HepG2 (cell line): ENCODE data around the gene TBCD. TPM values are rescaled to one million over a fixed set of nuclear protein-coding genes. Genes with fewer than 3 reads are reported as not detected.

ENCODE experiments used
- ATAC-seq: fragments of 200-7000 bp; cut with Tn5 transposase; 3 replicates; pipeline ENCODE4 v1.9.1; 2020; ENCODE audit warnings: mild to moderate bottlenecking, moderate library complexity
- BruUV-seq: library from RNA; stranded (reverse); fragments of 400-500 nt; replicated peaks from 2 replicates; lab custom pipeline; 2021; lab: Mats Ljungman, UMichigan
- CTCF ChIA-PET: fragments of 300-600 bp; formaldehyde crosslinking; extraction: SDS; loops from one replicate; lab custom pipeline; 2021; ENCODE audit warnings: low total read pairs, inconsistent platforms, low intra/inter-chr PET ratio; lab: Yijun Ruan, JAX
- POLR2A ChIA-PET: fragments of 350-600 bp; sonication (Branson Sonifier 250); formaldehyde crosslinking; loops from one replicate; lab custom pipeline; 2020; ENCODE audit warnings: antibody characterized with exemption, inconsistent platforms; lab: Yijun Ruan, JAX
- DNase-seq: peaks from one replicate; pipeline ENCODE4 v3.0.0-alpha.2; 2015; ENCODE audit warnings: low spot score
- FAIRE-seq: peaks from 3 replicates; lab custom pipeline; 2011; peaks lifted over from hg19 to GRCh38; lab: Jason Lieb, UNC
- H2AFZ ChIP-seq: one replicate; pipeline ENCODE4 v1.6.1; 2011; ENCODE audit warnings: low read length, inconsistent platforms
- H3K27ac ChIP-seq: fragments of 300-600 bp; 3 replicates; pipeline ENCODE4 v1.8.0; 2011; ENCODE audit warnings: mixed run types, mild to moderate bottlenecking, mixed read lengths, low read length, inconsistent platforms; ENCODE audit not compliant: insufficient read depth; ENCODE audit errors: extremely low read length
- H3K27me3 ChIP-seq, 2 experiments: fragments of 200-600 bp in 1 of 2; 2 replicates in 1 of 2; 3 replicates in 1 of 2; pipeline versions ENCODE4 v1.6.0 to v1.8.0; 2011; ENCODE audit warnings: low read length in 2 of 2, mild to moderate bottlenecking in 2 of 2, moderate library complexity in 2 of 2, inconsistent platforms in 1 of 2; ENCODE audit not compliant: insufficient read depth in 2 of 2, control insufficient read depth in 1 of 2
- H3K36me3 ChIP-seq, 2 experiments: fragments of 200-600 bp in 1 of 2; replicated peaks in 1 of 2; 2 replicates in 1 of 2; 3 replicates in 1 of 2; pipeline versions ENCODE4 v1.5.1 to v1.8.0; 2011; ENCODE audit warnings: low read length in 2 of 2, inconsistent platforms in 1 of 2; ENCODE audit not compliant: insufficient read depth in 2 of 2, control insufficient read depth in 1 of 2
- H3K4me1 ChIP-seq: 2 replicates; pipeline ENCODE4 v1.5.1; 2012; ENCODE audit warnings: low read length, inconsistent platforms; ENCODE audit not compliant: insufficient read depth
- H3K4me2 ChIP-seq: 2 replicates; pipeline ENCODE4 v1.6.0; 2011; ENCODE audit warnings: low read depth, low read length, inconsistent platforms
- H3K4me3 ChIP-seq, 3 experiments: fragments of 200-600 bp in 1 of 3; sonication (generic), shearing (Covaris generic) in 1 of 3; replicated peaks in 1 of 3; 2 replicates each; pipeline ENCODE4 v1.5.1; 2011 to 2016; ENCODE audit warnings: low read length in 3 of 3, inconsistent platforms in 2 of 3, low read depth in 2 of 3, mild to moderate bottlenecking in 2 of 3, control low read depth in 1 of 3, mixed read lengths in 1 of 3; ENCODE audit not compliant: insufficient read depth in 1 of 3
- H3K79me2 ChIP-seq: one replicate; pipeline ENCODE4 v1.6.1; 2011; ENCODE audit warnings: low read length, inconsistent platforms; ENCODE audit not compliant: insufficient read depth
- H3K9ac ChIP-seq: 2 replicates; pipeline ENCODE4 v1.6.0; 2011; ENCODE audit warnings: mild to moderate bottlenecking, low read depth, low read length, inconsistent platforms; ENCODE audit not compliant: insufficient read depth
- H3K9me3 ChIP-seq: 2 replicates; pipeline ENCODE4 v1.5.1; 2012; ENCODE audit warnings: mild to moderate bottlenecking, low read length
- H4K20me1 ChIP-seq: 2 replicates; pipeline ENCODE4 v1.6.0; 2011; ENCODE audit warnings: inconsistent platforms, mild to moderate bottlenecking, low read length, moderate library complexity; ENCODE audit not compliant: insufficient read depth
- ARID2 ChIP-seq: sonication (generic); formaldehyde crosslinking; IDR thresholded peaks from 2 replicates; pipeline ENCODE4 v1.8.1; 2022; ENCODE audit warnings: mild to moderate bottlenecking, missing genetic modification reagents, borderline replicate concordance
- CTCF ChIP-seq: sonication (generic); formaldehyde crosslinking; IDR thresholded peaks from 2 replicates; pipeline ENCODE4 v1.5.0; 2020; ENCODE audit warnings: mild to moderate bottlenecking, missing genetic modification reagents, moderate library complexity
- HOXA3 ChIP-seq: sonication (generic); formaldehyde crosslinking; IDR thresholded peaks from 2 replicates; pipeline ENCODE4 v1.5.0; 2020; ENCODE audit warnings: missing genetic modification reagents
- MLLT10 ChIP-seq: sonication (generic); formaldehyde crosslinking; IDR thresholded peaks from 2 replicates; pipeline ENCODE4 v1.4.0; 2020; ENCODE audit warnings: missing genetic modification reagents
- MNT ChIP-seq: fragments of 450-650 bp; IDR thresholded peaks from 2 replicates; pipeline ENCODE4 v1.6.1; 2016
- NPAS2 ChIP-seq: sonication (generic); formaldehyde crosslinking; IDR thresholded peaks from 2 replicates; pipeline ENCODE4 v1.8.0; 2022; ENCODE audit warnings: mild to moderate bottlenecking, missing genetic modification reagents, borderline replicate concordance
- RFX5 ChIP-seq: IDR thresholded peaks from 2 replicates; pipeline ENCODE4 v1.6.1; 2011; ENCODE audit warnings: low read depth, low read length, improper control_type of control experiment
- SMARCC2 ChIP-seq: fragments of 450-650 bp; IDR thresholded peaks from 2 replicates; pipeline ENCODE4 v1.6.1; 2017; ENCODE audit warnings: antibody characterized with exemption, mild to moderate bottlenecking
- XRCC5 ChIP-seq: fragments of 200-400 bp; formaldehyde crosslinking; optimal IDR thresholded peaks from 2 replicates; pipeline ENCODE3; 2017; ENCODE audit warnings: mild to moderate bottlenecking, low read length
- ZBTB7B ChIP-seq: sonication (generic); formaldehyde crosslinking; IDR thresholded peaks from 2 replicates; pipeline ENCODE4 v1.4.0; 2020; ENCODE audit warnings: missing genetic modification reagents
- ZNF124 ChIP-seq: sonication (generic); formaldehyde crosslinking; IDR thresholded peaks from 2 replicates; pipeline ENCODE4 v1.4.0; 2020; ENCODE audit warnings: missing genetic modification reagents
- ZNF292 ChIP-seq: sonication (generic); formaldehyde crosslinking; IDR thresholded peaks from 2 replicates; pipeline ENCODE4 v1.8.1; 2022; ENCODE audit warnings: mild to moderate bottlenecking, low read depth, missing genetic modification reagents, borderline replicate concordance
- ZNF484 ChIP-seq: sonication (generic); formaldehyde crosslinking; IDR thresholded peaks from 2 replicates; pipeline ENCODE4 v1.5.1; 2020; ENCODE audit warnings: mild to moderate bottlenecking, low read depth, missing genetic modification reagents, borderline replicate concordance
- ZXDC ChIP-seq: sonication (generic); formaldehyde crosslinking; IDR thresholded peaks from 2 replicates; pipeline ENCODE4 v1.5.0; 2020; ENCODE audit warnings: mild to moderate bottlenecking, missing genetic modification reagents
- WGBS: methylation state at CpG from one replicate; pipeline ENCODE4 v1.1.6; 2017; ENCODE audit warnings: low lambda C conversion rate; 5-methylcytosine and 5-hydroxymethylcytosine counted together
- in situ Hi-C: cut with HindIII; loops from 2 replicates; pipeline ENCODE4 v1.10.0; 2017; ENCODE audit warnings: low pct_unique_long_range_greater_than_20kb; ENCODE audit not compliant: extremely low pct_ligation_motif_present
- intact Hi-C: fragments of 100-400 bp; cut with micrococcal nuclease; formaldehyde crosslinking; loops from one replicate; pipeline ENCODE4 v1.10.0; 2022; ENCODE audit not compliant: unreplicated experiment
- polyA plus RNA-seq, 8 experiments: library from polyadenylated mRNA; depleted of rRNA in 3 of 8; stranded (reverse) in 7 of 8; unstranded in 1 of 8; fragments of >200 nt; fragmentation: Illumina TruSeq in 4 of 8; extraction: Trizol in 4 of 8; gene quantifications; 2 replicates each; pipeline versions ENCODE4 v1.2.1 to v1.2.3, GENCODE V29; 2011 to 2016; ENCODE audit warnings: low read depth in 4 of 8, missing spikeins in 1 of 8, mixed read lengths in 1 of 8; ENCODE audit not compliant: insufficient read depth in 1 of 8
- total RNA-seq, 5 experiments: library from RNA; depleted of rRNA; stranded (reverse); fragments of >200 nt; fragmentation: Illumina TruSeq; extraction: Trizol; gene quantifications; 2 replicates each; pipeline ENCODE4 v1.2.3, GENCODE V29; 2016; ENCODE audit warnings: low read depth in 1 of 5

The TBCD gene
- total and polyA plus RNA-seq, 2 of the 13 experiments (the other 11 are each of a cell fraction or from before 2014, with no cell fraction given) = 33.9 to 54.8 TPM

- TF ChIP-seq MNT (no peak), ZNF292 (CRISPR knock-in tag) (no peak), MLLT10 (CRISPR knock-in tag) (no peak), ZXDC (CRISPR knock-in tag) (no peak), SMARCC2 (no peak)
Measured at GRCh38 chr17:82884970-82885353, 133.1 kb downstream of the TBCD start (continued).

- H3K36me3 ChIP-seq = peaks cover 0 to 6% of the 10 kb centered on the region in 2 experiments; a peak in 3 of 5 replicates
- intact Hi-C loops = no loop called here
- peak overlapping the region; percentile 27 for H3K9ac ChIP-seq
- WGBS = 45% methylated on average over 27 of the region's 27 CpGs
- no peaks in the 10 kb centered on the region for H3K9me3 ChIP-seq
- DNase-seq (peak; percentile 83), FAIRE-seq (peak; percentile 87), ATAC-seq (peak; percentile 59)
- no peaks in the 10 kb centered on the region for H3K79me2 ChIP-seq
- peak overlapping the region; percentile 55 for H3K27ac ChIP-seq
- in situ Hi-C loops = no loop called here
- H3K4me2 ChIP-seq = peak overlapping the region; percentile 54
- peaks cover 52% of the 10 kb centered on the region for H3K4me1 ChIP-seq
- no peak overlapping the region for H2AFZ ChIP-seq
- BruUV-seq = no TSS peak
- H3K27me3 ChIP-seq = no peaks in the 10 kb centered on the region
- CTCF ChIA-PET = no interaction called here
- H4K20me1 ChIP-seq = no peaks in the 10 kb centered on the region
- POLR2A ChIA-PET = interaction anchor here (1.1 kb wide), 1 partner anchor 11 kb away, joined by 8 read pairs; no protein-coding TSS in a partner anchor
- peak overlapping the region in 1 of 3 experiments; percentile 14; a peak in 1 of 6 replicates for H3K4me3 ChIP-seq
- TF ChIP-seq XRCC5 (peak; percentile 66), HOXA3 (CRISPR knock-in tag) (peak; percentile 76), NPAS2 (no peak), ARID2 (CRISPR knock-in tag) (0 out of 2 replicates have a peak, but pooled peaks have one; percentile 17), ZNF124 (CRISPR knock-in tag) (0 out of 2 replicates have a peak, but pooled peaks have one; percentile 57), ZBTB7B (0 out of 2 replicates have a peak, but pooled peaks have one; percentile 53), CTCF (CRISPR knock-in tag) (peak; percentile 27), RFX5 (0 out of 2 replicates have a peak, but pooled peaks have one; percentile 11), ZNF484 (no peak)
Measured at GRCh38 chr17:82887255-82888164, 135.6 kb downstream of the TBCD start.
